Stimulated activated CD4-positive, alpha-beta T cell treated with anti-CD3 and anti-CD28 coated beads, Interleukin-4, amount 100 ng/mL, for 48 hours (primary cell): ENCODE measurements around the gene ATP12A.

Experiments
- DNase-seq, 2 donors: peaks; one replicate each; pipeline ENCODE4 v3.0.0-alpha.2; 2020; ENCODE audit warnings: low read depth in 2 of 2

Gene ATP12A

GRCh38 chr13:24688111-24688510 is 7.9 kb downstream of the ATP12A start:
- DNase-seq = no peak

- DNase-seq = no peak
Observed at GRCh38 chr13:24688950-24689349, 8.7 kb downstream of the ATP12A start.

- DNase-seq = no peak
Observed at GRCh38 chr13:24691381-24691780, 11.2 kb downstream of the ATP12A start.

GRCh38 chr13:24692561-24692960 is 12.4 kb downstream of the ATP12A start:
- no peak for DNase-seq

- peak in 1 of 2 donors; percentile 32 for DNase-seq
Observed at GRCh38 chr13:24693862-24694471, 13.8 kb downstream of the ATP12A start.

GRCh38 chr13:24694907-24695306 is 14.7 kb downstream of the ATP12A start:
- no peak for DNase-seq

- DNase-seq = no peak
Observed at GRCh38 chr13:24698686-24699085, 18.5 kb downstream of the ATP12A start.

- DNase-seq = no peak
Observed at GRCh38 chr13:24699541-24699940, 19.3 kb downstream of the ATP12A start.

- no peak for DNase-seq
Observed at GRCh38 chr13:24700539-24700938, 20.3 kb downstream of the ATP12A start.

GRCh38 chr13:24706886-24707585 is 26.8 kb downstream of the ATP12A start:
- no peak for DNase-seq

GRCh38 chr13:24709186-24709913 is 29.1 kb downstream of the ATP12A start:
- peak; percentile 41 to 51 for DNase-seq

- no peak for DNase-seq
Observed at GRCh38 chr13:24713022-24713421, 32.8 kb downstream of the ATP12A start.

GRCh38 chr13:24716011-24716410 is 35.8 kb downstream of the ATP12A start:
- no peak for DNase-seq

- no peak for DNase-seq
Observed at GRCh38 chr13:24716446-24716845, 36.2 kb downstream of the ATP12A start.

- DNase-seq = no peak
Observed at GRCh38 chr13:24717217-24717616, 37.0 kb downstream of the ATP12A start.

GRCh38 chr13:24718192-24718965 is 38.2 kb downstream of the ATP12A start:
- DNase-seq = no peak

- no peak for DNase-seq
Observed at GRCh38 chr13:24719139-24719538, 38.9 kb downstream of the ATP12A start.

- DNase-seq = no peak
Observed at GRCh38 chr13:24723206-24723605, 43.0 kb downstream of the ATP12A start.

GRCh38 chr13:24724714-24725113 is 44.5 kb downstream of the ATP12A start:
- DNase-seq = no peak

GRCh38 chr13:24725379-24725778 is 45.2 kb downstream of the ATP12A start:
- no peak for DNase-seq

- peak; percentile 37 to 46 for DNase-seq
Observed at GRCh38 chr13:24727731-24728601, 47.8 kb downstream of the ATP12A start.
